Neural progenitor cell (in vitro differentiated cells): Measurements from ENCODE around the gene MDN1.

Source experiments
- EZH2phosphoT487 ChIP-seq: fragments of 200-600 bp; sonication (generic); IDR thresholded peaks from 2 replicates; pipeline ENCODE4 v1.6.1; 2017; ENCODE audit warnings: antibody characterized with exemption
- TF ChIP-seq, protein P1 (sequence below): fragments of 200-600 bp; sonication (generic); IDR thresholded peaks from 2 replicates; pipeline ENCODE4 v1.5.1; 2017; ENCODE audit warnings: antibody characterized with exemption, mild to moderate bottlenecking

DNA sequence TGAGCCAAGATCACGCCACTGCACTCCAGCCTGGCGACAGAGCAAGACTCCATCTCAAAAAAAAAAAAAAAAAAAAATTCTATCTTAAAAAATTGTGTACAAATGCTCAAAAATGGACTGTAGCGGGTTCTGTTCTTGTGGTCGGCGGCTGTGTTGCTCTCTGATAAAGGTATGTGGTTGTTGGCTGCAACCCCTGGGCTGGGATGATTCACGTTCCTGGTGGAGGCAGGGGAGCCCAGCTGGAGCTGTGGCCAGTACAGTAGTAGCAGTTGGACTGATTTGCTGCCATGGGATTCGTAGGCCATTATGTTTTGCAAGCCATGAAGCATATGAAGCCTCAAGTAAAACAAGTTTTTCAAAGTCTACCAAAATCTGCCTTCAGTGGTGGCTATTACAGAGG lies 22.3 kb downstream of the MDN1 start:
- TF ChIP-seq EZH2phosphoT487 = no peak
- TF ChIP-seq, protein P1, sequence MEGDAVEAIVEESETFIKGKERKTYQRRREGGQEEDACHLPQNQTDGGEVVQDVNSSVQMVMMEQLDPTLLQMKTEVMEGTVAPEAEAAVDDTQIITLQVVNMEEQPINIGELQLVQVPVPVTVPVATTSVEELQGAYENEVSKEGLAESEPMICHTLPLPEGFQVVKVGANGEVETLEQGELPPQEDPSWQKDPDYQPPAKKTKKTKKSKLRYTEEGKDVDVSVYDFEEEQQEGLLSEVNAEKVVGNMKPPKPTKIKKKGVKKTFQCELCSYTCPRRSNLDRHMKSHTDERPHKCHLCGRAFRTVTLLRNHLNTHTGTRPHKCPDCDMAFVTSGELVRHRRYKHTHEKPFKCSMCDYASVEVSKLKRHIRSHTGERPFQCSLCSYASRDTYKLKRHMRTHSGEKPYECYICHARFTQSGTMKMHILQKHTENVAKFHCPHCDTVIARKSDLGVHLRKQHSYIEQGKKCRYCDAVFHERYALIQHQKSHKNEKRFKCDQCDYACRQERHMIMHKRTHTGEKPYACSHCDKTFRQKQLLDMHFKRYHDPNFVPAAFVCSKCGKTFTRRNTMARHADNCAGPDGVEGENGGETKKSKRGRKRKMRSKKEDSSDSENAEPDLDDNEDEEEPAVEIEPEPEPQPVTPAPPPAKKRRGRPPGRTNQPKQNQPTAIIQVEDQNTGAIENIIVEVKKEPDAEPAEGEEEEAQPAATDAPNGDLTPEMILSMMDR = no peak
